K562 (cell line): ENCODE data around the gene AKIRIN1. TPM values are rescaled to one million over a fixed set of nuclear protein-coding genes. Genes with fewer than 3 reads are reported as not detected.

ENCODE experiments used
- ARID2 ChIP-seq: fragments of 450-650 bp; IDR thresholded peaks from 2 replicates; pipeline ENCODE4 v1.6.1; 2017; ENCODE audit warnings: antibody characterized with exemption, mild to moderate bottlenecking
- BCL6 ChIP-seq: fragments of 250-450 bp; sonication (Bioruptor Pico); IDR thresholded peaks from 2 replicates; pipeline ENCODE4 v1.4.0; 2020
- CREM ChIP-seq: IDR thresholded peaks from 2 replicates; pipeline ENCODE4 v1.6.1; 2014; ENCODE audit warnings: antibody characterized with exemption, low read depth
- EHMT2 ChIP-seq: fragments of 450-650 bp; IDR thresholded peaks from 2 replicates; pipeline ENCODE4 v1.6.1; 2018; ENCODE audit warnings: antibody characterized with exemption
- MEIS2 ChIP-seq: fragments of 450-650 bp; IDR thresholded peaks from 2 replicates; pipeline ENCODE4 v1.6.1; 2014; ENCODE audit warnings: mild to moderate bottlenecking; ENCODE audit not compliant: partially characterized antibody
- PYGO2 ChIP-seq: fragments of 450-650 bp; IDR thresholded peaks from 2 replicates; pipeline ENCODE4 v1.6.1; 2016; ENCODE audit warnings: mild to moderate bottlenecking, missing genetic modification characterization, moderate library complexity, missing compliant biosample characterization
- ZNF3 ChIP-seq: fragments of 250-450 bp; sonication (Bioruptor Pico); IDR thresholded peaks from 2 replicates; pipeline ENCODE4 v1.5.0; 2021; ENCODE audit warnings: mild to moderate bottlenecking, moderate library complexity
- polyA plus RNA-seq, 8 experiments: library from polyadenylated mRNA; depleted of rRNA in 4 of 8; stranded (reverse) in 5 of 8; unstranded in 3 of 8; fragments of >200 nt; fragmentation: Nextera tagmentation in 2 of 8; fragmentation: Illumina TruSeq in 1 of 8; extraction: Ambion mirVana in 2 of 8; extraction: Trizol in 1 of 8; gene quantifications; 2 replicates each; pipeline versions ENCODE4 v1.2.1 to v1.2.3, GENCODE V29; 2011 to 2014; ENCODE audit warnings: inconsistent platforms in 1 of 8, missing spikeins in 1 of 8
- total RNA-seq, 7 experiments: library from RNA; depleted of rRNA in 6 of 7; stranded (reverse); fragments of >200 nt in 6 of 7; fragmentation: Illumina TruSeq in 2 of 7; extraction: Trizol in 2 of 7; gene quantifications; 2 replicates each; pipeline versions ENCODE4 v1.2.1 to v1.2.3, GENCODE V29; 2011 to 2021; ENCODE audit warnings: low replicate concordance in 1 of 7
- TF ChIP-seq, protein P1 (sequence below), 2 experiments: fragments of 450-650 bp; formaldehyde crosslinking in 1 of 2; IDR thresholded peaks; 2 replicates each; pipeline versions ENCODE4 v1.4.0 to v1.6.1; 2014 to 2020; ENCODE audit warnings: mild to moderate bottlenecking in 2 of 2, borderline replicate concordance in 1 of 2, low read depth in 1 of 2
- TF ChIP-seq, protein P2 (sequence below): fragments of 450-650 bp; conservative IDR thresholded peaks from 2 replicates; pipeline ENCODE4 v1.6.1; 2016; ENCODE audit warnings: missing genetic modification characterization, low read depth, mild to moderate bottlenecking, control low read depth, missing compliant biosample characterization
- TF ChIP-seq, protein P3 (sequence below): fragments of 450-650 bp; IDR thresholded peaks from one replicate; pipeline ENCODE4 v1.6.1; 2018; ENCODE audit warnings: mild to moderate bottlenecking, moderate library complexity; ENCODE audit not compliant: partially characterized antibody
- TF ChIP-seq, protein P4 (sequence below), 3 experiments: fragments of 200-800 bp in 1 of 3; sonication (Bioruptor generic) in 1 of 3; sonication (generic) in 1 of 3; formaldehyde crosslinking in 1 of 3; IDR thresholded peaks; 2 replicates each; pipeline versions ENCODE4 v1.6.1 to v1.8.0; 2016 to 2022; ENCODE audit warnings: mild to moderate bottlenecking in 2 of 3, missing compliant biosample characterization in 2 of 3, missing genetic modification characterization in 2 of 3, missing genetic modification reagents in 1 of 3

Gene AKIRIN1
- total and polyA plus RNA-seq, 9 of the 15 experiments (the other 6 are each of a cell fraction or from before 2014, with no cell fraction given), result 11.5 to 139 (median 83.4) TPM

DNA sequence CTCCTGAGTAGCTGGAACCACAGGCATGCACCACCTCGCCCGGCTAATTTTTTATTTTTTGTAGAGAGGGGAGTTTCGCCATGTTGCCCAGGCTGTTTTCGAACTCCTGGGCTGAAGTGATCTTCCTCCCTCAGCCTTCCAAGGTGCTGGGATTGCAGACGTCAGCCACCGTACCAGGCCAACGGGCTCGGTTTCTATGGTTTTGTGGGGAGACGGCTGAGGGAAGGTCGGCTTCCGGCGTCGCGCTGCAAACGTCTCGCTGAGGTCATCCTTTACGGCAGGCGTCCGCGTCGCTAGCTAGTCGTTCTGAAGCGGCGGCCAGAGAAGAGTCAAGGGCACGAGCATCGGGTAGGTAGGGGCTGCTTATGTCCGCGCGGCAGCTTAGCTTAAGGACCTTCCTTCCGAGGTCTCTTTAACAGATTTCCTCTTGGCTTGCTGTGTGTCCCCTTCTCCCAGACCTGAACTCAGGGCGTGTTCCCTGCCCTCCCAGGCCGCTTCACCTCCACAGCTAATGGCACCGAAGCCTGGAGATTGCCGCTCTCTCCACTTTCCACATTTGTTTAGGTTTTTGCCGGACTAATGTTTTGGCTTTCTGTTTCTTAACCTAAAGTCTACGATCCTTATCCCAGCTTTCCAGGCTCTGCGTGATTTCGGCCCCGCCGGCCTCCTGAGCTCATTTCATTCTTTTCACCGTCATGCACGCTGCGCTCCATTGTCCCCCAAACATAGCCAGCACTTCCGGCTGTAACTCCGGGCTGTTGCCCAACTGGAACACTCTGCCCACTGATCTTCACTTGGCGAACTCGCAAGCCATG is 35.2 kb downstream of the AKIRIN1 start, which contains the start of gene NDUFS5 (continued):
- TF ChIP-seq, protein P1, sequence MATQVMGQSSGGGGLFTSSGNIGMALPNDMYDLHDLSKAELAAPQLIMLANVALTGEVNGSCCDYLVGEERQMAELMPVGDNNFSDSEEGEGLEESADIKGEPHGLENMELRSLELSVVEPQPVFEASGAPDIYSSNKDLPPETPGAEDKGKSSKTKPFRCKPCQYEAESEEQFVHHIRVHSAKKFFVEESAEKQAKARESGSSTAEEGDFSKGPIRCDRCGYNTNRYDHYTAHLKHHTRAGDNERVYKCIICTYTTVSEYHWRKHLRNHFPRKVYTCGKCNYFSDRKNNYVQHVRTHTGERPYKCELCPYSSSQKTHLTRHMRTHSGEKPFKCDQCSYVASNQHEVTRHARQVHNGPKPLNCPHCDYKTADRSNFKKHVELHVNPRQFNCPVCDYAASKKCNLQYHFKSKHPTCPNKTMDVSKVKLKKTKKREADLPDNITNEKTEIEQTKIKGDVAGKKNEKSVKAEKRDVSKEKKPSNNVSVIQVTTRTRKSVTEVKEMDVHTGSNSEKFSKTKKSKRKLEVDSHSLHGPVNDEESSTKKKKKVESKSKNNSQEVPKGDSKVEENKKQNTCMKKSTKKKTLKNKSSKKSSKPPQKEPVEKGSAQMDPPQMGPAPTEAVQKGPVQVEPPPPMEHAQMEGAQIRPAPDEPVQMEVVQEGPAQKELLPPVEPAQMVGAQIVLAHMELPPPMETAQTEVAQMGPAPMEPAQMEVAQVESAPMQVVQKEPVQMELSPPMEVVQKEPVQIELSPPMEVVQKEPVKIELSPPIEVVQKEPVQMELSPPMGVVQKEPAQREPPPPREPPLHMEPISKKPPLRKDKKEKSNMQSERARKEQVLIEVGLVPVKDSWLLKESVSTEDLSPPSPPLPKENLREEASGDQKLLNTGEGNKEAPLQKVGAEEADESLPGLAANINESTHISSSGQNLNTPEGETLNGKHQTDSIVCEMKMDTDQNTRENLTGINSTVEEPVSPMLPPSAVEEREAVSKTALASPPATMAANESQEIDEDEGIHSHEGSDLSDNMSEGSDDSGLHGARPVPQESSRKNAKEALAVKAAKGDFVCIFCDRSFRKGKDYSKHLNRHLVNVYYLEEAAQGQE (IDR thresholded peaks at IDR 0.05; ENCODE audit: borderline replicate concordance), result no peak
- TF ChIP-seq, protein P1 (CRISPR knock-in tag; IDR thresholded peaks at IDR 0.05; ENCODE audit: low read depth), result no peak; the same call in 1 of the 2 replicates
- TF ChIP-seq MEIS2 (peak; percentile 12), ARID2 (no peak), ZNF3 (CRISPR knock-in tag) (no peak), CREM (peak; percentile 98), EHMT2 (no peak), BCL6 (no peak), PYGO2 (0 out of 2 replicates have a peak, but pooled peaks have one; percentile 13)
- TF ChIP-seq, protein P2, sequence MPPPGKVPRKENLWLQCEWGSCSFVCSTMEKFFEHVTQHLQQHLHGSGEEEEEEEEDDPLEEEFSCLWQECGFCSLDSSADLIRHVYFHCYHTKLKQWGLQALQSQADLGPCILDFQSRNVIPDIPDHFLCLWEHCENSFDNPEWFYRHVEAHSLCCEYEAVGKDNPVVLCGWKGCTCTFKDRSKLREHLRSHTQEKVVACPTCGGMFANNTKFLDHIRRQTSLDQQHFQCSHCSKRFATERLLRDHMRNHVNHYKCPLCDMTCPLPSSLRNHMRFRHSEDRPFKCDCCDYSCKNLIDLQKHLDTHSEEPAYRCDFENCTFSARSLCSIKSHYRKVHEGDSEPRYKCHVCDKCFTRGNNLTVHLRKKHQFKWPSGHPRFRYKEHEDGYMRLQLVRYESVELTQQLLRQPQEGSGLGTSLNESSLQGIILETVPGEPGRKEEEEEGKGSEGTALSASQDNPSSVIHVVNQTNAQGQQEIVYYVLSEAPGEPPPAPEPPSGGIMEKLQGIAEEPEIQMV (tag), result 0 out of 2 replicates have a peak, but pooled peaks have one; percentile 26
- TF ChIP-seq, protein P3, sequence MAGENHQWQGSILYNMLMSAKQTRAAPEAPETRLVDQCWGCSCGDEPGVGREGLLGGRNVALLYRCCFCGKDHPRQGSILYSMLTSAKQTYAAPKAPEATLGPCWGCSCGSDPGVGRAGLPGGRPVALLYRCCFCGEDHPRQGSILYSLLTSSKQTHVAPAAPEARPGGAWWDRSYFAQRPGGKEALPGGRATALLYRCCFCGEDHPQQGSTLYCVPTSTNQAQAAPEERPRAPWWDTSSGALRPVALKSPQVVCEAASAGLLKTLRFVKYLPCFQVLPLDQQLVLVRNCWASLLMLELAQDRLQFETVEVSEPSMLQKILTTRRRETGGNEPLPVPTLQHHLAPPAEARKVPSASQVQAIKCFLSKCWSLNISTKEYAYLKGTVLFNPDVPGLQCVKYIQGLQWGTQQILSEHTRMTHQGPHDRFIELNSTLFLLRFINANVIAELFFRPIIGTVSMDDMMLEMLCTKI, result no peak
- TF ChIP-seq, protein P4, sequence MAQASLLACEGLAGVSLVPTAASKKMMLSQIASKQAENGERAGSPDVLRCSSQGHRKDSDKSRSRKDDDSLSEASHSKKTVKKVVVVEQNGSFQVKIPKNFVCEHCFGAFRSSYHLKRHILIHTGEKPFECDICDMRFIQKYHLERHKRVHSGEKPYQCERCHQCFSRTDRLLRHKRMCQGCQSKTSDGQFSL (CRISPR knock-in tag; IDR thresholded peaks at IDR 0.05), result 0 out of 2 replicates have a peak, but pooled peaks have one; percentile 8
- TF ChIP-seq, protein P4 (tag; IDR thresholded peaks at IDR 0.05), result no peak
